Panc1 (cell line): Measurements from ENCODE around the gene FAM168B. TPM values are rescaled to one million over a fixed set of nuclear protein-coding genes. Genes with fewer than 3 reads are reported as not detected.

Experiments used
- ATAC-seq: fragments of 200-7000 bp; cut with Tn5 transposase; 2 replicates; pipeline ENCODE4 v1.9.1; 2020; ENCODE audit warnings: mild to moderate bottlenecking, moderate library complexity
- BruUV-seq: library from RNA; stranded (reverse); fragments of 400-500 nt; replicated peaks from 2 replicates; lab custom pipeline; 2021; lab: Mats Ljungman, UMichigan
- CTCF ChIA-PET: fragments of 300-600 bp; sonication (Branson Sonifier 250); formaldehyde crosslinking; loops from one replicate; lab custom pipeline; 2022; ENCODE audit warnings: antibody characterized with exemption; lab: Charles Lee
- POLR2A ChIA-PET: fragments of 300-600 bp; sonication (Branson Sonifier 250); formaldehyde crosslinking; loops from one replicate; lab custom pipeline; 2022; ENCODE audit warnings: antibody characterized with exemption; lab: Charles Lee
- DNase-seq: peaks from one replicate; pipeline ENCODE4 v3.0.0-alpha.2; 2010; ENCODE audit warnings: low read depth, low spot score
- H3K27ac ChIP-seq: 2 replicates; pipeline ENCODE4 v1.5.1; 2011; ENCODE audit warnings: mild to moderate bottlenecking, low read length, inconsistent platforms
- H3K27me3 ChIP-seq: fragments of 200-500 bp; sonication (Bioruptor generic); 2 replicates; pipeline ENCODE4 v1.6.0; 2014; ENCODE audit warnings: low read length, inconsistent platforms; ENCODE audit not compliant: control insufficient read depth, insufficient read depth
- H3K36me3 ChIP-seq: fragments of 200-500 bp; sonication (Bioruptor generic); 2 replicates; pipeline ENCODE4 v1.5.1; 2014; ENCODE audit warnings: inconsistent platforms, mild to moderate bottlenecking, low read length, moderate library complexity; ENCODE audit not compliant: control insufficient read depth, insufficient read depth
- H3K4me1 ChIP-seq: 2 replicates; pipeline ENCODE4 v1.5.1; 2011; ENCODE audit warnings: inconsistent platforms, mild to moderate bottlenecking, low read length, moderate library complexity; ENCODE audit not compliant: control insufficient read depth, insufficient read depth
- H3K4me3 ChIP-seq, 2 experiments: 2 replicates each; pipeline ENCODE4 v1.5.1; 2011 to 2012; ENCODE audit warnings: low read depth in 2 of 2, low read length in 2 of 2, mild to moderate bottlenecking in 2 of 2, inconsistent platforms in 1 of 2, moderate library complexity in 1 of 2
- H3K9me3 ChIP-seq: fragments of 200-500 bp; sonication (Bioruptor generic); 2 replicates; pipeline ENCODE4 v1.5.1; 2014; ENCODE audit warnings: low read depth, mild to moderate bottlenecking, inconsistent platforms, low read length, moderate library complexity; ENCODE audit not compliant: control insufficient read depth, insufficient read depth
- POLR2AphosphoS5 ChIP-seq: IDR thresholded peaks from 2 replicates; pipeline ENCODE4 v1.6.1; 2012; ENCODE audit warnings: mild to moderate bottlenecking, low read depth, low read length, moderate library complexity
- SIN3A ChIP-seq: IDR thresholded peaks from 2 replicates; pipeline ENCODE4 v1.6.1; 2012; ENCODE audit warnings: low read depth, mild to moderate bottlenecking, low read length, moderate library complexity, borderline replicate concordance; ENCODE audit not compliant: insufficient read depth
- TCF7L2 ChIP-seq: IDR thresholded peaks from 2 replicates; pipeline ENCODE4 v1.6.1; 2011; ENCODE audit warnings: mild to moderate bottlenecking, low read depth, low read length, inconsistent platforms
- in situ Hi-C: cut with HindIII; loops from 2 replicates; pipeline ENCODE4 v1.10.0; 2016; ENCODE audit warnings: low sequenced_read_pairs, low pct_unique_long_range_greater_than_20kb
- intact Hi-C: fragments of 100-400 bp; cut with micrococcal nuclease; formaldehyde crosslinking; loops from one replicate; pipeline ENCODE4 v1.10.0; 2022; ENCODE audit not compliant: unreplicated experiment
- total RNA-seq: library from RNA; stranded (reverse); gene quantifications from one replicate; pipeline ENCODE4 v1.2.1, GENCODE V29; 2021; ENCODE audit not compliant: unreplicated experiment
- TF ChIP-seq, protein P1 (sequence below), 2 experiments: IDR thresholded peaks; 2 replicates each; pipeline ENCODE4 v1.6.1; 2011 to 2012; ENCODE audit warnings: low read depth in 2 of 2, control low read depth in 1 of 2, low read length in 1 of 2, mild to moderate bottlenecking in 1 of 2, moderate library complexity in 1 of 2; ENCODE audit not compliant: insufficient read depth in 1 of 2
- TF ChIP-seq, protein P2 (sequence below): fragments of 450-650 bp; IDR thresholded peaks from 2 replicates; pipeline ENCODE4 v1.5.1; 2017; ENCODE audit warnings: mild to moderate bottlenecking

The FAM168B gene
- total RNA-seq, 1 experiment from 2014 or later: 137 TPM

DNA sequence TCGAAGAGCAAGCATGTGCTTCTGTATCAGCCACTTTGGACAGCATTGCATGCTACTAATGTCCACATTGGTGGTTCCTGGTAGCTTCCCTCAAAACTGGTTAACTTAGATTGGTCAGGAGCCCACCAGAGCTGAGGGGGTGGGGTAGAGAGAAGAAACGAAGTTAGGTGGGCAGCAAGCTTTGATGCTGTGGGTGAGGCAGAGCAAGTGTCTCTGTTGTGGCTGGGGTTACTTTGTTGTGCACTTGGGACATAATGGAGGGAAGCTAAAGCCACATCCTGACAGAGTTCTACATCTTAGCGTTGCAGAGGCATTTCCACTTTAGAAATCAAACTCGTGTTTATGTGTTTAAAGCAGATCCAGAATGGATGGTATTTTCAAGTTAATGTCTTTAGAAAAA is 82.7 kb downstream of the FAM168B start:
- DNase-seq: no peak
- Histone ChIP-seq H3K9me3 (no peaks in the 10 kb centered on the region), H3K4me3 (no peak overlapping the region), H3K36me3 (no peaks in the 10 kb centered on the region), H3K27ac (no peak overlapping the region), H3K27me3 (no peaks in the 10 kb centered on the region), H3K4me1 (no peaks in the 10 kb centered on the region)
- TF ChIP-seq POLR2AphosphoS5: no peak
- TF ChIP-seq, protein P1, sequence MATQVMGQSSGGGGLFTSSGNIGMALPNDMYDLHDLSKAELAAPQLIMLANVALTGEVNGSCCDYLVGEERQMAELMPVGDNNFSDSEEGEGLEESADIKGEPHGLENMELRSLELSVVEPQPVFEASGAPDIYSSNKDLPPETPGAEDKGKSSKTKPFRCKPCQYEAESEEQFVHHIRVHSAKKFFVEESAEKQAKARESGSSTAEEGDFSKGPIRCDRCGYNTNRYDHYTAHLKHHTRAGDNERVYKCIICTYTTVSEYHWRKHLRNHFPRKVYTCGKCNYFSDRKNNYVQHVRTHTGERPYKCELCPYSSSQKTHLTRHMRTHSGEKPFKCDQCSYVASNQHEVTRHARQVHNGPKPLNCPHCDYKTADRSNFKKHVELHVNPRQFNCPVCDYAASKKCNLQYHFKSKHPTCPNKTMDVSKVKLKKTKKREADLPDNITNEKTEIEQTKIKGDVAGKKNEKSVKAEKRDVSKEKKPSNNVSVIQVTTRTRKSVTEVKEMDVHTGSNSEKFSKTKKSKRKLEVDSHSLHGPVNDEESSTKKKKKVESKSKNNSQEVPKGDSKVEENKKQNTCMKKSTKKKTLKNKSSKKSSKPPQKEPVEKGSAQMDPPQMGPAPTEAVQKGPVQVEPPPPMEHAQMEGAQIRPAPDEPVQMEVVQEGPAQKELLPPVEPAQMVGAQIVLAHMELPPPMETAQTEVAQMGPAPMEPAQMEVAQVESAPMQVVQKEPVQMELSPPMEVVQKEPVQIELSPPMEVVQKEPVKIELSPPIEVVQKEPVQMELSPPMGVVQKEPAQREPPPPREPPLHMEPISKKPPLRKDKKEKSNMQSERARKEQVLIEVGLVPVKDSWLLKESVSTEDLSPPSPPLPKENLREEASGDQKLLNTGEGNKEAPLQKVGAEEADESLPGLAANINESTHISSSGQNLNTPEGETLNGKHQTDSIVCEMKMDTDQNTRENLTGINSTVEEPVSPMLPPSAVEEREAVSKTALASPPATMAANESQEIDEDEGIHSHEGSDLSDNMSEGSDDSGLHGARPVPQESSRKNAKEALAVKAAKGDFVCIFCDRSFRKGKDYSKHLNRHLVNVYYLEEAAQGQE (IDR thresholded peaks at IDR 0.05; ENCODE audit: insufficient read depth in 1 of 2, low read depth in 2 of 2, low read length in 1 of 2): no peak
- TF ChIP-seq, protein P2, sequence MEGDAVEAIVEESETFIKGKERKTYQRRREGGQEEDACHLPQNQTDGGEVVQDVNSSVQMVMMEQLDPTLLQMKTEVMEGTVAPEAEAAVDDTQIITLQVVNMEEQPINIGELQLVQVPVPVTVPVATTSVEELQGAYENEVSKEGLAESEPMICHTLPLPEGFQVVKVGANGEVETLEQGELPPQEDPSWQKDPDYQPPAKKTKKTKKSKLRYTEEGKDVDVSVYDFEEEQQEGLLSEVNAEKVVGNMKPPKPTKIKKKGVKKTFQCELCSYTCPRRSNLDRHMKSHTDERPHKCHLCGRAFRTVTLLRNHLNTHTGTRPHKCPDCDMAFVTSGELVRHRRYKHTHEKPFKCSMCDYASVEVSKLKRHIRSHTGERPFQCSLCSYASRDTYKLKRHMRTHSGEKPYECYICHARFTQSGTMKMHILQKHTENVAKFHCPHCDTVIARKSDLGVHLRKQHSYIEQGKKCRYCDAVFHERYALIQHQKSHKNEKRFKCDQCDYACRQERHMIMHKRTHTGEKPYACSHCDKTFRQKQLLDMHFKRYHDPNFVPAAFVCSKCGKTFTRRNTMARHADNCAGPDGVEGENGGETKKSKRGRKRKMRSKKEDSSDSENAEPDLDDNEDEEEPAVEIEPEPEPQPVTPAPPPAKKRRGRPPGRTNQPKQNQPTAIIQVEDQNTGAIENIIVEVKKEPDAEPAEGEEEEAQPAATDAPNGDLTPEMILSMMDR: no peak
- TF ChIP-seq SIN3A: no peak
- no peak for TF ChIP-seq TCF7L2
- ATAC-seq: no peak
- in situ Hi-C loops (no loop called here), intact Hi-C loops (no loop called here)
- BruUV-seq: no TSS peak
- CTCF ChIA-PET: no interaction called here
- POLR2A ChIA-PET: no interaction called here

DNA sequence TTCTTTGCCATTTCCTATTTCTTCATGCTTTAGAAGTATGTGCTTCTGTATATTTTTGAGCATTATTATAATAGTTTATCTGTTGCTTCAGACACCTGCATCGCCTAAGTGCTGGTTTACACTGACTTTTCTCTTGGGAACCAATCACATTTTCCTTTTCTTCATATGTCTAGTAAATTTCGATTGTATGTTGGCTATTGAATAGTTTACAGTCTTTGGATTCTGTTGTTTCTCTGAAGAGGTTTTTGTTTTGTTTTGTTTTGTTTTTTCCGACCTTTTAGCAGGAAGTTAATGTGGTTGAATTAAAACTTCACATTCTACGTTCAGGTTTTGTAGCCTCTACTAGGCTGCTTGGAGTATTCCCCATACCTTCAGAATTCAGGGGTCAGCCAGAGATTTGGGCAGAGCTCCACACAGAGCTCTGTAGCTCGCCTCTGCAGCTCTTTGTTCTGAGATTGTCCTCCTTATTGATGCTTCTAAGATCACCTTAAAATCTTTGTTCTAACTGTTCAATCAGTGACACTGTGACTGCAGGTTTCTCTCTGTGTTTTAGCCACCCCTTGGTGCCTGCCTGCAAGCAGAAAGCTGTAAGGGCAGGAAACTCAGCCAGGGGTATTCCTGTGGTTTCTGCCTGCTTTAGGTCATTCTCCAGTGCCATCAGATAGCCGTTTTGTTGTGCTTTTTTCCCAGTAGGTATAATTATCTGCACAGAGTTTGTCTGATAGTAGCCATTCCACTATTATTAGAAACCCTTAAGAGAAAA is 83.4 kb downstream of the FAM168B start:
- BruUV-seq: no TSS peak
- POLR2A ChIA-PET: no interaction called here
- CTCF ChIA-PET: no interaction called here
- intact Hi-C loops (no loop called here), in situ Hi-C loops (no loop called here)
- Histone ChIP-seq H3K36me3 (no peaks in the 10 kb centered on the region), H3K4me1 (no peaks in the 10 kb centered on the region), H3K9me3 (no peaks in the 10 kb centered on the region), H3K27ac (no peak overlapping the region), H3K4me3 (no peak overlapping the region), H3K27me3 (no peaks in the 10 kb centered on the region)
- DNase-seq (no peak), ATAC-seq (no peak)
- TF ChIP-seq, protein P1 (IDR thresholded peaks at IDR 0.05; ENCODE audit: insufficient read depth in 1 of 2, low read depth in 2 of 2, low read length in 1 of 2): no peak
- no peak for TF ChIP-seq SIN3A
- TF ChIP-seq, protein P2: no peak
- no peak for TF ChIP-seq TCF7L2
- no peak for TF ChIP-seq POLR2AphosphoS5
